ENCODE measurements around the gene SRGAP2B.
"Not testable (repeated sequence)": the region's sequence is repeated elsewhere in the genome, so short reads cannot be mapped to it uniquely, and the experiment has no call there.

DNA sequence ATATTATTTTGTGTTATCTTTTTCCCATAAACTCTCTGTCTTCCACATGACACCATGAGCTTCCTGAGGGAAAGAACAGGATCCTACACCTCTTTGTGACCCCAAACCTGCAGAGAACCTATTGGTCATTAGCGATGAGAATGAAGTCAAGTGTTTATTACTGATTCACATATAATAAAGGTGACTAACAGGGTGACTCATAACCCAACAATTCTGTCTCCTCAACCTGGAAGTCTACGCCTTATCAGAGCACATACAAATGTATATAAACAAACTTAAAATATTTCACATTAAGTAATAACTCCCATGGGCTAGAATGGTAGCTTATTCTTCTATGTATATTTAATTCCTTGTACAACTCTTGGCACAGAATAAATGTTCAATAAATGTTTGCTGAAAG, 117.3 kb downstream of the SRGAP2B start:
- TF ChIP-seq, protein P1, sequence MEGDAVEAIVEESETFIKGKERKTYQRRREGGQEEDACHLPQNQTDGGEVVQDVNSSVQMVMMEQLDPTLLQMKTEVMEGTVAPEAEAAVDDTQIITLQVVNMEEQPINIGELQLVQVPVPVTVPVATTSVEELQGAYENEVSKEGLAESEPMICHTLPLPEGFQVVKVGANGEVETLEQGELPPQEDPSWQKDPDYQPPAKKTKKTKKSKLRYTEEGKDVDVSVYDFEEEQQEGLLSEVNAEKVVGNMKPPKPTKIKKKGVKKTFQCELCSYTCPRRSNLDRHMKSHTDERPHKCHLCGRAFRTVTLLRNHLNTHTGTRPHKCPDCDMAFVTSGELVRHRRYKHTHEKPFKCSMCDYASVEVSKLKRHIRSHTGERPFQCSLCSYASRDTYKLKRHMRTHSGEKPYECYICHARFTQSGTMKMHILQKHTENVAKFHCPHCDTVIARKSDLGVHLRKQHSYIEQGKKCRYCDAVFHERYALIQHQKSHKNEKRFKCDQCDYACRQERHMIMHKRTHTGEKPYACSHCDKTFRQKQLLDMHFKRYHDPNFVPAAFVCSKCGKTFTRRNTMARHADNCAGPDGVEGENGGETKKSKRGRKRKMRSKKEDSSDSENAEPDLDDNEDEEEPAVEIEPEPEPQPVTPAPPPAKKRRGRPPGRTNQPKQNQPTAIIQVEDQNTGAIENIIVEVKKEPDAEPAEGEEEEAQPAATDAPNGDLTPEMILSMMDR (IDR thresholded peaks at IDR 0.05): not testable (repeated sequence)
- not testable (repeated sequence) for TF ChIP-seq POLR2A (IDR thresholded peaks at IDR 0.05)
